MV-4-11 (cell line): ENCODE data around the gene NSL1.

Experiments
- DNase-seq: peaks from one replicate; lab custom pipeline; 2025; lab: John Stamatoyannopoulos, UW

Gene NSL1

GRCh38 chr1:212703991-212704564 lies 87.5 kb downstream of the NSL1 start:
- DNase-seq = no peak

DNA sequence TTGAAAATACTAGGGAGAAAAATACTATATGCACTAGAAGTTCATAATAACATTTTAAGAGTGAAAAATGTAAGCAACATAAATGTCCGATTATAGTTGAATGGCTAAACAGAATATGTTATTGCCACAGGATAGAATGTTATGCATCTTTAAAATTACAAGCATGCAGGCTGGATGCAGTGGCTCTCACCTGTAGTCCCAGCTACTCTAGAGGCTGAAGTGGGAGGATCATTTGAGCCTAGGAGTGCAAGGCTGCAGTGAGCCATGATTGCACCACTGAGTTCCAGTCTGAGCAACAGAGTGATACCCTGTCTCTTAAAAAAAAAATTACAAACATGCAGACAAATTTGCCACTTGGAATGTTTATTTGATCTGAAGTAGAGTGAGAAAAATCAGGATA lies 88.9 kb downstream of the NSL1 start:
- no peak for DNase-seq

GRCh38 chr1:212701910-212702309 lies 89.7 kb downstream of the NSL1 start:
- DNase-seq = no peak

DNA sequence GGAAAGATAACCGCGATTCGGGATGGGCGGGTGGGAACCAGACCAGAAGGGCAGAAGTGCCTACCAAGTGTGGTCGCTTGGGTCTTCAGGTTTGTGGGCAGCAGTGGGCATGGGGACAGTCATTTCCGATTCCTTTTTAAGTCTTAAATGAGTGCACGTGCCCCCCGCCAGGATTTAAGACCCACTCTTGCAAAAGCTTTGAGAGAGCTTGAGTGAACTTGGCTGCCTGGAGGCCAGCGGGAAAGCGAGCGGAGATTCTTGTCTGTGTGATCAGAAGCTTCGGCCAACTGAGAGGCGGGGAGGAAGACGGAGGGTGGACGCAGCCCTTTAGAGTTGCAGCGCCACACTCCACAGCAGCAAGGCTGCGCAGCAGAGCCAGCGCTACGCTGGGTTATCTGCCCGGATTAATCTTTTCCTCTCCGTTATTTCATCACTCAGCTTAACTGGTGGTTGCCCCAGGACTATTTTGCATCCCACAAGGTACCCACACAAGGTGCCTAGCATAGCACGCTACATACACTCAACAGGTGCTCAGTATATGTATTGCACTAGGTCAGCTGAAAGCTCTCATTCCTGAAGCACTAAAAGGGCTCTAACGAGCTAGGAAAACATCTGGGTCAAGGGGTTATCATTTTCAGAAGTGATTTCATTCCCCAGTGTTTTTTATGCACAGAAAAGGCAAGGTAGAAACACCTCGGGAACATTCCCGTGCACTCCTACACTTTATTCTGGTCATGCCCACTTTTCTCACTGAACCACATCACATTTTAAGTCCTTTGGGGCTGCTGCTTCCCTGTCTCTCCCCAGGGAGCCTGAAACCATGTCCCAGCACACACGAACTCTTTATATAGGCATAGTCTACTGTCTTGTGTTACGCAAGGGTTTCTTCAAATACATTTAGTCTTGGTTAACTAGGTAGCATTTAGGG lies 90.4 kb downstream of the NSL1 start:
- peak; percentile 39 for DNase-seq

- no peak for DNase-seq
These were observed 91.2 kb downstream of the NSL1 start for GRCh38 chr1:212700223-212700891.

DNA sequence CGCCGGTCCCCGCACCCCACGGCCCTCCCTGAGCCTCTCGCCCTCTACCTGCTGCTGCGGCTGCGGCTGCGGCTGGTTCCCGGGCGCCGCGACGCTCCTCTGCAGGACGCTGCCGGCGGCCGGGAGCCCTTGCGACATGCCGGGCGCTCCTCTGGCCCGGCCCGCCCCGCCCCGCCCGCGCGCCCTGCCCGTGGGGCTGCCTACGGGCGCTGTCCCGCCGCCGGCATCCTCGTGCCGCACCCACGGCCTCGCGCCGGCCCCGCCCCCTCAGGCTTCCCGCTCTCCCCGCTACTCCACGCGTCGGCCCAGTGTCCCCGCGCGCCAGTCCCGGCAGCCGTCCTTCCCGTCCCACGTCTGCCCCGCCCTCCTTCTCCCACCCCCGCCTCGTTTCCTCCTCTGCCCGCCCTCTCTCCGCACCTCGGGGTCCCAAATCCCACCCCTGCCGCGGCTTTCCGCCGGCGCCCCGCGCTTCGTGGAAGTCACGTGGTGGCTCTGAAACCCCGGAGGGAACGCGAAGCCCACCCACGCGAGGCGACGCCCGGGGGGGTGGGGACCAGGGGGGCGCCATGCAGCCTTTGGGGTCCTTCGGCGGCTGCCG lies 91.9 kb downstream of the NSL1 start, which contains the start of gene BATF3:
BATF3 (minus strand) TSS at position 216 of the 598 bp plus-strand sequence; CDS start at position 138, 78 bp downstream.
- DNase-seq = peak; percentile 6

DNA sequence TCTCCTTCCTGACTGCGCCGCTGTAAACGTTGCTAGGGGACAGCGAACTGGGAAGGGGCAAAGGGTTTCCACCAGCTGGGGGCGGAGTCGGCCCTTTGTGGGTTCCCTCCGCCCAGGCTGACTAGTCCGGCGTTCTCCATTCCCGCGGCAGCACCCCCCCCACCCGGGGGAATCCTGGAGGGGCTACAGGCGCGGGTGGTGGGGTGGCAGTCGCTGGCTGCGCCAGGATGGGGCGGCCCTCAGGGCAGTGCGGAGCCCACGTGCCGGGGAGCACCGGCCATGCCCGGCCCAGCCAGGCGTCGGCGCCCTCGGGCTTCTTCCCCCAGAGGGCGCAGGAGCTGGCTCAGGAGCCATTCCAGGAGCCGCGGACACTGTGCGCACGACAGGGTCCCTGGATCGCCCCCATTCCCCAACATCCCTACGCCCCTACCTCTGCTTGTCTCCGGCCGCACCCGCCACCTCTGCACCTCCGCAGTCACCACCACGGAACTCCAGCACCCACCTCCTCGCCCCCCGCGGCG lies 92.4 kb downstream of the NSL1 start:
- peak; percentile 34 for DNase-seq

DNA sequence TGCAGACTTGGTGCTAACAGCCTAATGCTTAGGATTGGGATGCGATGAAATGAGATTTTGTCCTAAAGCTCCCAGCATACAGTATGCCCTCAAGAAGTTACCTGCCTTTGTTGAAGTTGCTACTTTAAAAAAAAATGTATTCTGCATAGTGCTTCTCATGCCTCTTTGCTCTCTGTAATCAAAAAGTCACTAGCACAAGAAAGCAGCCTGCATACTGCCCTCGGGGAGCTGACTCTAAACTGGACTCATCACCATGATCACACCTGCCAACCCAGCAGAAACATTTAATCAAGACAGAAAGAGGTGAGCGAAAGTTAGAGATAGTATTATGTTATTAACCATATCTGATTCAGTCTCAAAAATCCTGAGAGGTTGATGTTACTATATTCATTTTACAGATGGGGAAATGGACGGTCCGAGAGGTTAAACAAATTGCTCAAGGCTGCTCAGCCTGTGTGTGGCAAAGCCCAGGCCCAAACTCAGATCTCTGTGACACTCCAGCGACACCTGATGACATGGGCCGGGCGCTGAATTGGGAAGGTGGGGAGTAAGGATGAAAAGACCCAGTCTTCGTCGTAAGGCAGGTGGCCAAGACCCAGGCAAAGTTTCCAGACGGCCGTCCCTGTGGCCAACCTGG lies 93.0 kb downstream of the NSL1 start:
- no peak for DNase-seq

- DNase-seq = no peak
These were observed 94.8 kb downstream of the NSL1 start for GRCh38 chr1:212696721-212697331.

- DNase-seq = no peak
These were observed 98.6 kb downstream of the NSL1 start for GRCh38 chr1:212692774-212693644.

DNA sequence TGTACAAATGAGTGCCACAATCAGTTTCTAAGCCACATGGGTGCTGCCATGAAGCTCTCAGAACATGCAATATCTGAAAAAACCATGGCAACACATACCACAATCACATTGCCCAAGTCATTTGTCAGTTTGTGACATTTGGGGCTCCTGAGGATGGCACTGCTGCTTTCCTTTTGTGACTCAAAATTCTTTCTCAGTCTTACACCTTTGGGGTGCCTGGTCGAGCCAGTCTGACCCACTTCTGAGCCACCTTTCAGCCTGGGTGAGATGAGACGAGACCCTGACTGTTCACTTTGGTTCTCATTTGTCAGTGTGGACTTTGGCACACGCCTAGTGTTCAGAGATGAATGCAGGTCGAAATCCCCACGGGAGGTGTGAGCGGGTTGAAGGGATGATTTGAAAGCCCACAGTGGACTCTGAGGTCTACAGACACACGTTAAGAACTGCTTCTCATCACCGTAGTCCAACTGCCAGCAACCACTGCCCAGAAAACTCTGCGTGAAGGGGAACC lies 100.0 kb downstream of the NSL1 start:
- DNase-seq = peak; percentile 49

DNA sequence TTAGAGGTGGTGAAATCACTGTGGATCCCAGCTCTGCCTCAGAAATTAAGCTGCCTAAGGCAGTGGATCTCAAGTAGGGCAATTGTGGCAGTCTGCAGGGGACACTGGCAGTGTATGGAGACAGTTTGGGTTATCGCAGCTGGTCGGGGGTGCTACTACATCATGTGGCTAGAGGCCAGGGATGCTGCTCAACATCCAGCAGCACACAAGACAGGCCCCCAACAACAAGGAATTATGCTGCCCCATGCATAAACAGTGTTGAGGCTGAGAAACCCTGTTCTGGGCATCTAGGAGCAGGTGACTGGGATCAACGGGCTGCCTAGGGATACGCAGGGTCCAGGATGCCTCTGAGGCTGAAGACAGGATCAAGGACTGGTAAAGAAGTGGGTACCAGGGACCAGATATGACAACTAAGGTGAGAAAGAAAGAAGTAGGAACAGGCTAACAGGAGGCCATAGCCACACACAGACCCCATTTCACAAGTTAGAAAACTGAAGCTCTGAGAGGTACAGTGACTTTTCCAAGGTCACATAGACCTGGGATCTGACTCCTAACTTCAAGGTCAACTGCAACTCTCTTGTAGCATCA lies 100.7 kb downstream of the NSL1 start:
- no peak for DNase-seq

- DNase-seq = no peak
These were observed 101.6 kb downstream of the NSL1 start for GRCh38 chr1:212689758-212690529.

DNA sequence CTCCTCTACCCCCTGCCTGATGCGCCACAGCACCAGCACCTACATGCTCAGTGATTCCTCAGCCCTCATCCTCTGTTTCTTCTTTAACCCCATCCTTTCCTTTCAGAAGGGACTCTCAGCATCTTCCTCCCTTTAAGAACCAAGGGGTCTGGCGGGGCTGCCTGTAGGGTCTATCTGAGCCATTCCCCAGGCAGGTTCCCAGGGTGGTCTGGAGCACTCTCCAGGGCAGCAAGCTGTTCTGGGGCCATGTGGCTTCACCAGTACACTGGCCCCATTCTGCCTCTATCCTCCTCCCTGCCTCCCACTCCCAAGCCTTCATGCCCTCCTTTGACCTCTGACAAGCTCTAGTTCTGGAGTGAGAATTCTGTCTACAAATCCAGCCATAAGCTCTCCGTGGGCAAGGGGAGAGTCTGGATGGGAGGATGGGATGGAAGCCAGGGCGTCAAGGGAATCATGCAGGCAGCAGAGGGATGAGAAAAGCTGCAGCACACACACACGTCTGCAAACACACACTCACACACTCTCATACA lies 102.3 kb downstream of the NSL1 start:
- DNase-seq = no peak

GRCh38 chr1:212688341-212689047 lies 103.1 kb downstream of the NSL1 start:
- no peak for DNase-seq

GRCh38 chr1:212687811-212688210 lies 103.8 kb downstream of the NSL1 start:
- DNase-seq = no peak

- no peak for DNase-seq
These were observed 105.0 kb downstream of the NSL1 start for GRCh38 chr1:212686591-212686990.

GRCh38 chr1:212686069-212686468 lies 105.5 kb downstream of the NSL1 start:
- DNase-seq = no peak
